Measurements from ENCODE around the gene SERPINA6. TPM values are rescaled to one million over a fixed set of nuclear protein-coding genes. Genes with fewer than 3 reads are reported as not detected.

SERPINA6 gene
- total RNA-seq, 1 experiment from 2014 or later = not detected

DNA sequence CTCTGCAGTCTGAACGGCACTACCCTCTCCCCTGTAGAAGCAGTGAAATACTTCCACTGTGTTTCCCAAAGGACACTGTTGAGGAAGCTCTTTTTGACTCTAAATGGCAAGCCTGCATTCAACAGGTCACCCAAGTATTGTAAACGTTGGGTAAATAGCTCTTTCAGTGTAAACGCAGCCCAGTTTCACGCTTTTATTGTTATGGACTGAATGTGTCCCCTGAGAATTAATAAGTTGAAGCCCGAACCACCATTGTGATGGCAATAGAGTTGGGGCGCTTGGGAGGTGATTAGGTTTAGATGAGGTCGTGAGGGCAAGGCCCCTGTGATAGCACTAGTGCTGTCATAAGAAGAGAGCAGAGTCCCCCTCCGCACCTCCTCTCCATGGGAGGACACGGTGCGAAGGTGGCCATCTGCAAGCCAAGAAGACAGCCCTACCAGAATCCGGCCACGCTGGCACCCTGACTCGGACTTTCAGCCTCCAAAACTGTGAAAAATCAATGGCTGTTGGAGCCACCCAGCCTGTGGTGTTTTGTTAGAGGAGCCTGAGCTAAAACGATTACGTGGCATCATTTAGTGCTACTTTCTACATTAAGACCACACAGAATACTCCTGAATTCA, 31.1 kb downstream of the SERPINA6 start:
- Histone ChIP-seq H3K4me1 (ENCODE audit: control insufficient read depth in 1 of 2, insufficient read depth in 2 of 2, low read length in 2 of 2) (no peaks in the 10 kb centered on the region), H3K27ac (ENCODE audit: low read depth, low read length) (no peak overlapping the region), H3K9ac (ENCODE audit: low read length) (no peak overlapping the region), H3K36me3 (ENCODE audit: control insufficient read depth in 1 of 2, insufficient read depth in 2 of 2, low read length in 2 of 2) (no peaks in the 10 kb centered on the region), H4K20me1 (ENCODE audit: insufficient read depth) (no peaks in the 10 kb centered on the region), H3K4me3 (replicated peaks in 1 of 2; ENCODE audit: low read depth in 1 of 2, low read length in 2 of 2) (no peak overlapping the region), H3K79me2 (ENCODE audit: insufficient read depth, low read length) (no peaks in the 10 kb centered on the region), H2AFZ (ENCODE audit: low read depth, low read length, poor library complexity, severe bottlenecking) (no peak overlapping the region), H3K9me2 (ENCODE audit: insufficient read depth) (no peaks in the 10 kb centered on the region), H3K4me2 (ENCODE audit: low read length) (no peak overlapping the region), H3K9me3 (ENCODE audit: control insufficient read depth in 1 of 2, insufficient read depth in 1 of 2, low read depth in 1 of 2, low read length in 2 of 2) (no peaks in the 10 kb centered on the region), H3K27me3 (ENCODE audit: insufficient read depth, low read length) (no peaks in the 10 kb centered on the region)
- RAD21 ChIA-PET (ENCODE audit: low non-redundant PET in 1 of 2, low total read pairs in 2 of 2, uncharacterized antibody in 2 of 2, unreplicated experiment in 2 of 2) = no interaction called here
- ATAC-seq = no peak
- POLR2A ChIA-PET = no interaction called here
- no peak for DNase-seq (ENCODE audit: low read depth, low spot score)
- CTCF ChIA-PET = no interaction called here
- BruUV-seq (replicated peaks) = no TSS peak
- intact Hi-C loops (cut with micrococcal nuclease) = no loop called here
- TF ChIP-seq ZNF274 (IDR thresholded peaks at IDR 0.05; ENCODE audit: low read depth, low read length) (no peak), POLR2A (IDR thresholded peaks at IDR 0.05; ENCODE audit: borderline replicate concordance, extremely low read depth, insufficient read depth, insufficient read length) (no peak)
- TF ChIP-seq, protein P1, sequence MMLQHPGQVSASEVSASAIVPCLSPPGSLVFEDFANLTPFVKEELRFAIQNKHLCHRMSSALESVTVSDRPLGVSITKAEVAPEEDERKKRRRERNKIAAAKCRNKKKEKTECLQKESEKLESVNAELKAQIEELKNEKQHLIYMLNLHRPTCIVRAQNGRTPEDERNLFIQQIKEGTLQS (IDR thresholded peaks at IDR 0.05) = no peak
- TF ChIP-seq, protein P2, sequence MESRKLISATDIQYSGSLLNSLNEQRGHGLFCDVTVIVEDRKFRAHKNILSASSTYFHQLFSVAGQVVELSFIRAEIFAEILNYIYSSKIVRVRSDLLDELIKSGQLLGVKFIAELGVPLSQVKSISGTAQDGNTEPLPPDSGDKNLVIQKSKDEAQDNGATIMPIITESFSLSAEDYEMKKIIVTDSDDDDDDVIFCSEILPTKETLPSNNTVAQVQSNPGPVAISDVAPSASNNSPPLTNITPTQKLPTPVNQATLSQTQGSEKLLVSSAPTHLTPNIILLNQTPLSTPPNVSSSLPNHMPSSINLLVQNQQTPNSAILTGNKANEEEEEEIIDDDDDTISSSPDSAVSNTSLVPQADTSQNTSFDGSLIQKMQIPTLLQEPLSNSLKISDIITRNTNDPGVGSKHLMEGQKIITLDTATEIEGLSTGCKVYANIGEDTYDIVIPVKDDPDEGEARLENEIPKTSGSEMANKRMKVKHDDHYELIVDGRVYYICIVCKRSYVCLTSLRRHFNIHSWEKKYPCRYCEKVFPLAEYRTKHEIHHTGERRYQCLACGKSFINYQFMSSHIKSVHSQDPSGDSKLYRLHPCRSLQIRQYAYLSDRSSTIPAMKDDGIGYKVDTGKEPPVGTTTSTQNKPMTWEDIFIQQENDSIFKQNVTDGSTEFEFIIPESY (IDR thresholded peaks at IDR 0.05; ENCODE audit: extremely low read depth, insufficient replicate concordance, low read length) = no peak

DNA sequence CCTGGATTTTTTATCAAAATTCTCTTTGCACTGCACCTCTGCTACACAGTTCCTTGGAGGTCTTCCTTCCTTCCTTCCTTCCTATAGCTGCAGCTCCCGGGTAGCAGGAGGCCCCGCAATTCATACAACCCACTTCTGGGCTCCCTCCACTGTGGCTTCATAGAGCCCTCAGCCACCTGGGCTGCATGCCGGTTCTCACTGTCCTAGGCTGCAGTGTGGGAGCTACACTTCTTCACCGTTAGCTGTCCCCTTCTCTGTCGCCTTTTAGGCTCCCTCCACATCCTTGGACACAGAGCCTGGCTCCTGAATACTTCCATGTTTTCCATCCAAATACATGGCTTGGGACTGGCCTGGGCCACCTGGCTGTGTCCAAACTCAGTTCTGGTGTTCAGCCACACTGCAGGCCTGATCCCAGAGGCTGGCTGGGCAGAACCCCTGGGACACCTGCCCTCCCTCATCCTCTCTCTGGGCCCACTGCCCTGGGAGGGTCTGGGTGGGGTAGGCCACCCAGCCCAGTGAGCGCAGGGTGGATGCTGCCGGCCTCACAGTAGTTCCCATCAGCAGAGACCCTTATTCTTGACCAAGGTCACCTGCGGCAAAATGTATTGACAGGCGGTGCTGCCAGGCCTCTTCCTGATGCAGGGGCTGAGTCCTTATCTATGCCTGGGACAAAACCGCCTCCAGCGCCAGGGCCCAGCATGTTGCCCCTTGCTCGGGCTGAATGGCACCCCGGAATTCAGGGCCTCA, 31.8 kb downstream of the SERPINA6 start:
- CTCF ChIA-PET = no interaction called here
- Histone ChIP-seq H3K27ac (ENCODE audit: low read depth, low read length) (no peak overlapping the region), H3K9me3 (ENCODE audit: control insufficient read depth in 1 of 2, insufficient read depth in 1 of 2, low read depth in 1 of 2, low read length in 2 of 2) (no peaks in the 10 kb centered on the region), H3K4me2 (ENCODE audit: low read length) (no peak overlapping the region), H3K4me3 (replicated peaks in 1 of 2; ENCODE audit: low read depth in 1 of 2, low read length in 2 of 2) (no peak overlapping the region), H3K9me2 (ENCODE audit: insufficient read depth) (no peaks in the 10 kb centered on the region), H2AFZ (ENCODE audit: low read depth, low read length, poor library complexity, severe bottlenecking) (no peak overlapping the region), H3K79me2 (ENCODE audit: insufficient read depth, low read length) (no peaks in the 10 kb centered on the region), H4K20me1 (ENCODE audit: insufficient read depth) (no peaks in the 10 kb centered on the region), H3K27me3 (ENCODE audit: insufficient read depth, low read length) (no peaks in the 10 kb centered on the region), H3K36me3 (ENCODE audit: control insufficient read depth in 1 of 2, insufficient read depth in 2 of 2, low read length in 2 of 2) (no peaks in the 10 kb centered on the region), H3K9ac (ENCODE audit: low read length) (no peak overlapping the region), H3K4me1 (ENCODE audit: control insufficient read depth in 1 of 2, insufficient read depth in 2 of 2, low read length in 2 of 2) (no peaks in the 10 kb centered on the region)
- BruUV-seq (replicated peaks) = no TSS peak
- DNase-seq (ENCODE audit: low read depth, low spot score) = no peak
- RAD21 ChIA-PET (ENCODE audit: low non-redundant PET in 1 of 2, low total read pairs in 2 of 2, uncharacterized antibody in 2 of 2, unreplicated experiment in 2 of 2) = no interaction called here
- POLR2A ChIA-PET = no interaction called here
- ATAC-seq = no peak
- intact Hi-C loops (cut with micrococcal nuclease) = no loop called here
- TF ChIP-seq, protein P3, sequence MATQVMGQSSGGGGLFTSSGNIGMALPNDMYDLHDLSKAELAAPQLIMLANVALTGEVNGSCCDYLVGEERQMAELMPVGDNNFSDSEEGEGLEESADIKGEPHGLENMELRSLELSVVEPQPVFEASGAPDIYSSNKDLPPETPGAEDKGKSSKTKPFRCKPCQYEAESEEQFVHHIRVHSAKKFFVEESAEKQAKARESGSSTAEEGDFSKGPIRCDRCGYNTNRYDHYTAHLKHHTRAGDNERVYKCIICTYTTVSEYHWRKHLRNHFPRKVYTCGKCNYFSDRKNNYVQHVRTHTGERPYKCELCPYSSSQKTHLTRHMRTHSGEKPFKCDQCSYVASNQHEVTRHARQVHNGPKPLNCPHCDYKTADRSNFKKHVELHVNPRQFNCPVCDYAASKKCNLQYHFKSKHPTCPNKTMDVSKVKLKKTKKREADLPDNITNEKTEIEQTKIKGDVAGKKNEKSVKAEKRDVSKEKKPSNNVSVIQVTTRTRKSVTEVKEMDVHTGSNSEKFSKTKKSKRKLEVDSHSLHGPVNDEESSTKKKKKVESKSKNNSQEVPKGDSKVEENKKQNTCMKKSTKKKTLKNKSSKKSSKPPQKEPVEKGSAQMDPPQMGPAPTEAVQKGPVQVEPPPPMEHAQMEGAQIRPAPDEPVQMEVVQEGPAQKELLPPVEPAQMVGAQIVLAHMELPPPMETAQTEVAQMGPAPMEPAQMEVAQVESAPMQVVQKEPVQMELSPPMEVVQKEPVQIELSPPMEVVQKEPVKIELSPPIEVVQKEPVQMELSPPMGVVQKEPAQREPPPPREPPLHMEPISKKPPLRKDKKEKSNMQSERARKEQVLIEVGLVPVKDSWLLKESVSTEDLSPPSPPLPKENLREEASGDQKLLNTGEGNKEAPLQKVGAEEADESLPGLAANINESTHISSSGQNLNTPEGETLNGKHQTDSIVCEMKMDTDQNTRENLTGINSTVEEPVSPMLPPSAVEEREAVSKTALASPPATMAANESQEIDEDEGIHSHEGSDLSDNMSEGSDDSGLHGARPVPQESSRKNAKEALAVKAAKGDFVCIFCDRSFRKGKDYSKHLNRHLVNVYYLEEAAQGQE (IDR thresholded peaks at IDR 0.05; ENCODE audit: low read depth) = no peak
- no peak for TF ChIP-seq CEBPB (IDR thresholded peaks at IDR 0.05; ENCODE audit: low read depth)
- no peak for TF ChIP-seq ELF1 (IDR thresholded peaks at IDR 0.05; ENCODE audit: borderline replicate concordance, low read depth)
- no peak for TF ChIP-seq SP1 (IDR thresholded peaks at IDR 0.05; ENCODE audit: low read depth)
- TF ChIP-seq, protein P1 (IDR thresholded peaks at IDR 0.05) = no peak
- no peak for TF ChIP-seq EZH2phosphoT487 (IDR thresholded peaks at IDR 0.05; ENCODE audit: borderline replicate concordance)
- TF ChIP-seq, protein P4, sequence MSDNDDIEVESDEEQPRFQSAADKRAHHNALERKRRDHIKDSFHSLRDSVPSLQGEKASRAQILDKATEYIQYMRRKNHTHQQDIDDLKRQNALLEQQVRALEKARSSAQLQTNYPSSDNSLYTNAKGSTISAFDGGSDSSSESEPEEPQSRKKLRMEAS (IDR thresholded peaks at IDR 0.05) = no peak
- TF ChIP-seq ZFX (IDR thresholded peaks at IDR 0.05) = no peak
- no peak for TF ChIP-seq POLR2A (IDR thresholded peaks at IDR 0.05; ENCODE audit: borderline replicate concordance, extremely low read depth, insufficient read depth, insufficient read length)
- no peak for TF ChIP-seq FOSL1 (IDR thresholded peaks at IDR 0.05; ENCODE audit: low read depth)
- no peak for TF ChIP-seq POLR2AphosphoS5 (IDR thresholded peaks at IDR 0.05; ENCODE audit: low read depth, low read length)

All from HCT116 (cell line).